Measurements from ENCODE around the gene NPRL2. TPM values are rescaled to one million over a fixed set of nuclear protein-coding genes. Genes with fewer than 3 reads are reported as not detected.

NPRL2 gene
- 47.8 and 60.9 TPM in 2 replicates for polyA plus RNA-seq

GRCh38 chr3:50350527-50351322 lies at the start of gene NPRL2, which contains the start of gene CYB561D2:
Gene NPRL2 (minus strand): TSS chr3:50350775. CDS start chr3:50350652, 123 bp downstream.
Gene CYB561D2 (plus strand): TSS chr3:50350862. CDS start chr3:50351434, 572 bp downstream.

GRCh38 chr3:50358911-50359759 lies 8.6 kb upstream of the NPRL2 start, which contains the start of gene TMEM115:
Gene TMEM115 (minus strand): TSS chr3:50359521. CDS start chr3:50359063, 458 bp downstream.

GRCh38 chr3:50345586-50346234 lies 4.9 kb downstream of the NPRL2 start, which contains the start of gene ZMYND10:
Gene ZMYND10 (minus strand): TSS chr3:50345732. CDS start chr3:50345579, 153 bp downstream.

GRCh38 chr3:50340448-50341329 lies 9.9 kb downstream of the NPRL2 start, which contains the start of gene RASSF1:
Gene RASSF1 (minus strand): TSS chr3:50340836. CDS start chr3:50340805, 31 bp downstream.

GRCh38 chr3:50327943-50328691 lies 22.5 kb downstream of the NPRL2 start, which contains the start of gene TUSC2:
Gene TUSC2 (minus strand): TSS chr3:50328223. CDS start chr3:50328099, 124 bp downstream.

GRCh38 chr3:50322386-50323091 lies 28.0 kb downstream of the NPRL2 start, which contains the start of gene HYAL2:
Gene HYAL2 (minus strand): TSS chr3:50322745. CDS start chr3:50320489, 2,256 bp downstream.

GRCh38 chr3:50303013-50303815 lies 47.4 kb downstream of the NPRL2 start, which contains the start of gene HYAL1:
Gene HYAL1 (minus strand): TSS chr3:50303574. CDS start chr3:50302956, 618 bp downstream.

GRCh38 chr3:50298836-50299637 lies 51.5 kb downstream of the NPRL2 start, which contains the start of the genes HYAL3 and NAA80:
Gene HYAL3 (minus strand): TSS chr3:50299405. CDS start chr3:50295602, 3,803 bp downstream.
Gene NAA80 (minus strand): TSS chr3:50299405. CDS start chr3:50297463, 1,942 bp downstream.

Other genes starting within 250 kb of the NPRL2 start
- gene SEMA3F, start 195.5 kb downstream of the NPRL2 start, polyA plus RNA-seq, result 0.10 TPM in 1 of 2 replicates, not detected in the other
- not detected in 2 replicates for gene GNAT1, start 159.2 kb downstream of the NPRL2 start, polyA plus RNA-seq
- 0.16 and 4.2 TPM in 2 replicates for gene SLC38A3, start 145.5 kb downstream of the NPRL2 start, polyA plus RNA-seq
- 4.9 and 5.0 TPM in 2 replicates for gene GNAI2, start 114.6 kb downstream of the NPRL2 start, polyA plus RNA-seq
- 0.27 and 0.28 TPM in 2 replicates for gene SEMA3B, start 81.6 kb downstream of the NPRL2 start, polyA plus RNA-seq
- not detected in 2 replicates for gene LSMEM2, start 71.7 kb downstream of the NPRL2 start, polyA plus RNA-seq
- gene IFRD2, start 58.3 kb downstream of the NPRL2 start, polyA plus RNA-seq, result 2.5 and 6.0 TPM in 2 replicates
- 3.8 TPM in 1 of 2 replicates, not detected in the other for gene HYAL3, start 51.4 kb downstream of the NPRL2 start, polyA plus RNA-seq
- gene NAA80, start 51.4 kb downstream of the NPRL2 start, polyA plus RNA-seq, result 0.76 and 4.6 TPM in 2 replicates
- 0.83 TPM in 1 of 2 replicates, not detected in the other for gene HYAL1, start 47.2 kb downstream of the NPRL2 start, polyA plus RNA-seq
- 1.8 and 4.4 TPM in 2 replicates for gene HYAL2, start 28.0 kb downstream of the NPRL2 start, polyA plus RNA-seq
- 26.1 and 26.6 TPM in 2 replicates for gene TUSC2, start 22.6 kb downstream of the NPRL2 start, polyA plus RNA-seq
- 2.4 and 3.2 TPM in 2 replicates for gene RASSF1, start 9.9 kb downstream of the NPRL2 start, polyA plus RNA-seq
- gene ZMYND10, start 5.0 kb downstream of the NPRL2 start, polyA plus RNA-seq, result not detected in 2 replicates
- 7.5 and 22.2 TPM in 2 replicates for gene CYB561D2, start 87 bp upstream of the NPRL2 start, polyA plus RNA-seq
- 19.6 and 24.4 TPM in 2 replicates for gene TMEM115, start 8.7 kb upstream of the NPRL2 start, polyA plus RNA-seq
- gene CACNA2D2, start 152.9 kb upstream of the NPRL2 start, polyA plus RNA-seq, result 39.3 and 63.3 TPM in 2 replicates
- 9.2 and 12.7 TPM in 2 replicates for gene C3orf18, start 217.0 kb upstream of the NPRL2 start, polyA plus RNA-seq
- 0.97 and 5.0 TPM in 2 replicates for gene HEMK1, start 218.7 kb upstream of the NPRL2 start, polyA plus RNA-seq